Endothelial cell of umbilical vein (primary cell): ENCODE data around the gene NEDD9. TPM values are rescaled to one million over a fixed set of nuclear protein-coding genes. Genes with fewer than 3 reads are reported as not detected.
A peak's percentile ranks its signal among the peaks of the same experiment; 100 is the strongest.

Experiments used
- BruUV-seq: library from RNA; stranded (reverse); fragments of 400-500 nt; replicated peaks from 2 replicates; lab custom pipeline; 2021; lab: Mats Ljungman, UMichigan
- CTCF ChIA-PET: fragments of 300-600, 350-600 bp; sonication (Branson Sonifier 250); formaldehyde crosslinking; loops from one replicate; lab custom pipeline; 2021; ENCODE audit warnings: antibody characterized with exemption, inconsistent platforms; lab: Charles Lee
- POLR2A ChIA-PET: fragments of 300-600, 350-600 bp; sonication (Branson Sonifier 250); formaldehyde crosslinking; loops from one replicate; lab custom pipeline; 2021; ENCODE audit warnings: antibody characterized with exemption, inconsistent platforms; lab: Charles Lee
- DNase-seq: peaks from one replicate; pipeline ENCODE4 v3.0.0-alpha.2; 2011; ENCODE audit warnings: low read depth, low spot score
- FAIRE-seq: peaks from 2 replicates; lab custom pipeline; 2011; peaks lifted over from hg19 to GRCh38; lab: Jason Lieb, UNC
- H2AFZ ChIP-seq: 2 replicates; pipeline ENCODE4 v1.6.0; 2012; ENCODE audit warnings: low read depth, low read length, control low read depth, inconsistent platforms
- H3K27ac ChIP-seq: 2 replicates; pipeline ENCODE4 v1.5.1; 2011; ENCODE audit warnings: low read depth, mild to moderate bottlenecking, control low read depth, low read length, moderate library complexity; ENCODE audit not compliant: insufficient read depth
- H3K27me3 ChIP-seq, 2 experiments: 2 replicates each; pipeline versions ENCODE4 v1.6.0 to v1.6.1; 2011; ENCODE audit warnings: low read length in 2 of 2, mixed read lengths in 1 of 2; ENCODE audit not compliant: control insufficient read depth in 2 of 2, insufficient read depth in 2 of 2
- H3K36me3 ChIP-seq, 2 experiments: 2 replicates in 1 of 2; 3 replicates in 1 of 2; pipeline ENCODE4 v1.5.1; 2011; ENCODE audit warnings: low read length in 2 of 2, mild to moderate bottlenecking in 1 of 2, moderate library complexity in 1 of 2; ENCODE audit not compliant: control insufficient read depth in 2 of 2, insufficient read depth in 2 of 2; ENCODE audit errors: extremely low read depth in 1 of 2
- H3K4me1 ChIP-seq: 3 replicates; pipeline ENCODE4 v1.5.1; 2011; ENCODE audit warnings: mild to moderate bottlenecking, low read length; ENCODE audit not compliant: control insufficient read depth, insufficient read depth; ENCODE audit errors: extremely low read depth
- H3K4me2 ChIP-seq: 2 replicates; pipeline ENCODE4 v1.6.1; 2011; ENCODE audit warnings: low read length, control low read depth, mixed read lengths; ENCODE audit not compliant: insufficient read depth
- H3K4me3 ChIP-seq, 3 experiments: fragments of 200-600 bp in 1 of 3; sonication (generic), shearing (Covaris generic) in 1 of 3; replicated peaks in 1 of 3; 2 replicates each; pipeline ENCODE4 v1.5.1; 2011 to 2016; ENCODE audit warnings: control low read depth in 3 of 3, low read length in 3 of 3, mild to moderate bottlenecking in 2 of 3, inconsistent platforms in 1 of 3, low read depth in 1 of 3, moderate library complexity in 1 of 3; ENCODE audit not compliant: insufficient read depth in 1 of 3
- H3K79me2 ChIP-seq: 2 replicates; pipeline ENCODE4 v1.6.0; 2012; ENCODE audit warnings: low read length, inconsistent platforms; ENCODE audit not compliant: control insufficient read depth, insufficient read depth
- H3K9ac ChIP-seq: replicated peaks from 2 replicates; pipeline ENCODE3; 2011; ENCODE audit warnings: low read length, control low read depth; ENCODE audit not compliant: insufficient read depth; ENCODE audit errors: extremely low read depth
- H3K9me1 ChIP-seq: replicated peaks from 3 replicates; pipeline ENCODE4 v1.6.0; 2011; ENCODE audit warnings: mild to moderate bottlenecking, low read length; ENCODE audit not compliant: control insufficient read depth, insufficient read depth; ENCODE audit errors: extremely low read depth
- H3K9me3 ChIP-seq: replicated peaks from 2 replicates; pipeline ENCODE4 v1.5.1; 2012; ENCODE audit warnings: low read length, inconsistent platforms; ENCODE audit not compliant: control insufficient read depth, insufficient read depth
- H4K20me1 ChIP-seq: replicated peaks from 2 replicates; pipeline ENCODE3; 2011; ENCODE audit warnings: mild to moderate bottlenecking, low read length; ENCODE audit not compliant: control insufficient read depth, insufficient read depth; ENCODE audit errors: extremely low read depth
- CTCF ChIP-seq, 2 donors: IDR thresholded peaks; 1 replicate in 1 of 2; 2 replicates in 1 of 2; pipeline ENCODE4 v1.5.1; 2011; ENCODE audit warnings: low read length in 2 of 2, mild to moderate bottlenecking in 2 of 2, moderate library complexity in 2 of 2, control low read depth in 1 of 2, inconsistent platforms in 1 of 2, low read depth in 1 of 2; ENCODE audit not compliant: insufficient read depth in 1 of 2; ENCODE audit errors: extremely low read depth in 1 of 2
- EZH2 ChIP-seq: IDR thresholded peaks from 2 replicates; pipeline ENCODE4 v1.6.1; 2012; ENCODE audit warnings: borderline replicate concordance, low read depth, mild to moderate bottlenecking, moderate library complexity, low read length, inconsistent platforms; ENCODE audit not compliant: severe bottlenecking
- FOS ChIP-seq: IDR thresholded peaks from 2 replicates; pipeline ENCODE4 v1.6.1; 2011; ENCODE audit warnings: mild to moderate bottlenecking, low read length, moderate library complexity, borderline replicate concordance; ENCODE audit not compliant: insufficient read depth
- GATA2 ChIP-seq: IDR thresholded peaks from 2 replicates; pipeline ENCODE4 v1.7.0; 2011; ENCODE audit warnings: low read depth, mild to moderate bottlenecking, moderate library complexity, mixed read lengths, low read length; ENCODE audit not compliant: insufficient read length, insufficient read depth
- JUN ChIP-seq: IDR thresholded peaks from 2 replicates; pipeline ENCODE4 v1.6.1; 2011; ENCODE audit warnings: borderline replicate concordance, low read depth; ENCODE audit not compliant: insufficient read length, insufficient read depth
- MAX ChIP-seq: IDR thresholded peaks from 2 replicates; pipeline ENCODE4 v1.6.1; 2011; ENCODE audit not compliant: insufficient read depth, insufficient read length
- MYC ChIP-seq: IDR thresholded peaks from one replicate; pipeline ENCODE4 v1.6.1; 2011; ENCODE audit warnings: mild to moderate bottlenecking, low read depth, low read length
- POLR2A ChIP-seq: IDR thresholded peaks from 2 replicates; pipeline ENCODE4 v1.6.1; 2012; ENCODE audit warnings: low read depth, mild to moderate bottlenecking, control low read depth, low read length
- POLR2AphosphoS5 ChIP-seq: IDR thresholded peaks from 2 replicates; pipeline ENCODE4 v1.6.1; 2012; ENCODE audit warnings: low read depth, mild to moderate bottlenecking, control low read depth, low read length, moderate library complexity; ENCODE audit not compliant: insufficient read depth
- dilution Hi-C: fragments of 300-500 bp; cut with MboI; formaldehyde crosslinking; loops from one replicate; pipeline ENCODE4 v1.15.0; 2019; ENCODE audit warnings: low sequenced_read_pairs; ENCODE audit not compliant: extremely low pct_ligation_motif_present
- intact Hi-C: fragments of 100-400 bp; cut with micrococcal nuclease; formaldehyde crosslinking; loops from one replicate; pipeline ENCODE4 v1.10.0; 2022
- polyA plus RNA-seq, 4 experiments: library from polyadenylated mRNA; depleted of rRNA in 3 of 4; stranded (reverse) in 3 of 4; unstranded in 1 of 4; fragments of >200 nt; gene quantifications; 2 replicates each; pipeline versions ENCODE4 v1.2.1 to v1.2.3, GENCODE V29; 2011 to 2012; ENCODE audit warnings: missing spikeins in 1 of 4
- total RNA-seq: library from RNA; stranded (reverse); gene quantifications from 2 replicates; pipeline ENCODE4 v1.2.3, GENCODE V29; 2021

The NEDD9 gene
- total and polyA plus RNA-seq, 2 donors (not counting 3 experiments of a cell fraction or from before 2014, with no cell fraction given) = 55.2 to 61.0 TPM

GRCh38 chr6:11217360-11218101 is 14.9 kb downstream of the NEDD9 start:
- Histone ChIP-seq H3K27ac (peak overlapping the region; percentile 91), H3K4me2 (peak overlapping the region; percentile 37), H3K9me1 (no peaks in the 10 kb centered on the region), H3K4me3 (no peak overlapping the region), H3K9ac (peak overlapping the region; percentile 77), H3K9me3 (no peaks in the 10 kb centered on the region), H3K27me3 (no peaks in the 10 kb centered on the region), H2AFZ (no peak overlapping the region), H3K4me1 (peaks cover 96% of the 10 kb centered on the region), H3K79me2 (peaks cover 68% of the 10 kb centered on the region), H4K20me1 (no peaks in the 10 kb centered on the region), H3K36me3 (peaks cover 0 to 4% of the 10 kb centered on the region in 2 experiments)
- intact Hi-C loops (loop anchor here (1.0 to 10.0 kb wide), 8 partner anchors 10 to 1367 kb away; partner anchors contain the start of genes HIVEP1 and SMIM13), dilution Hi-C loops (no loop called here)
- TF ChIP-seq CTCF (IDR thresholded peaks at IDR 0.05; ENCODE audit: extremely low read depth in 1 of 2, insufficient read depth in 1 of 2, low read depth in 1 of 2, low read length in 2 of 2) (no peak), JUN (no peak), GATA2 (no peak), POLR2AphosphoS5 (no peak), POLR2A (no peak), FOS (no peak), EZH2 (no peak), MAX (no peak), MYC (no peak)
- CTCF ChIA-PET = interaction anchor here (0.7 to 1.5 kb wide), 6 partner anchors 10 to 278 kb away, joined by 3 to 6 read pairs (median 4); partner anchors contain the start of gene NEDD9
- POLR2A ChIA-PET = no interaction called here
- DNase-seq (peak; percentile 55), FAIRE-seq (peak; percentile 87)
- BruUV-seq = no TSS peak
